ENCODE results near the gene COL5A1.

- TF ChIP-seq, protein P1, sequence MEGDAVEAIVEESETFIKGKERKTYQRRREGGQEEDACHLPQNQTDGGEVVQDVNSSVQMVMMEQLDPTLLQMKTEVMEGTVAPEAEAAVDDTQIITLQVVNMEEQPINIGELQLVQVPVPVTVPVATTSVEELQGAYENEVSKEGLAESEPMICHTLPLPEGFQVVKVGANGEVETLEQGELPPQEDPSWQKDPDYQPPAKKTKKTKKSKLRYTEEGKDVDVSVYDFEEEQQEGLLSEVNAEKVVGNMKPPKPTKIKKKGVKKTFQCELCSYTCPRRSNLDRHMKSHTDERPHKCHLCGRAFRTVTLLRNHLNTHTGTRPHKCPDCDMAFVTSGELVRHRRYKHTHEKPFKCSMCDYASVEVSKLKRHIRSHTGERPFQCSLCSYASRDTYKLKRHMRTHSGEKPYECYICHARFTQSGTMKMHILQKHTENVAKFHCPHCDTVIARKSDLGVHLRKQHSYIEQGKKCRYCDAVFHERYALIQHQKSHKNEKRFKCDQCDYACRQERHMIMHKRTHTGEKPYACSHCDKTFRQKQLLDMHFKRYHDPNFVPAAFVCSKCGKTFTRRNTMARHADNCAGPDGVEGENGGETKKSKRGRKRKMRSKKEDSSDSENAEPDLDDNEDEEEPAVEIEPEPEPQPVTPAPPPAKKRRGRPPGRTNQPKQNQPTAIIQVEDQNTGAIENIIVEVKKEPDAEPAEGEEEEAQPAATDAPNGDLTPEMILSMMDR (conservative IDR thresholded peaks at IDR 0.05), result no peak
- TF ChIP-seq ZFX (IDR thresholded peaks at IDR 0.05), result no peak
These were observed 81.4 kb downstream of the COL5A1 start for GRCh38 chr9:134723037-134723436.

All from C4-2B (cell line).